IMR-90 (cell line): ENCODE data around the gene GRAMD4.

Source experiments
- BHLHE40 ChIP-seq: fragments of 150-350 bp; IDR thresholded peaks from 2 replicates; pipeline ENCODE4 v1.6.1; 2016; ENCODE audit warnings: mild to moderate bottlenecking, low read depth, low read length
- CEBPB ChIP-seq: IDR thresholded peaks from 2 replicates; pipeline ENCODE4 v1.6.1; 2012; ENCODE audit warnings: low read depth, low read length, improper control_type of control experiment
- FOS ChIP-seq: fragments of 150-350 bp; IDR thresholded peaks from 2 replicates; pipeline ENCODE4 v1.6.1; 2016; ENCODE audit warnings: low read depth, low read length
- MAFK ChIP-seq: IDR thresholded peaks from 2 replicates; pipeline ENCODE4 v1.6.1; 2012; ENCODE audit warnings: low read depth, low read length, improper control_type of control experiment
- POLR2A ChIP-seq: IDR thresholded peaks from 2 replicates; pipeline ENCODE4 v1.6.1; 2012; ENCODE audit warnings: mild to moderate bottlenecking, low read depth, low read length
- RAD21 ChIP-seq: IDR thresholded peaks from 2 replicates; pipeline ENCODE4 v1.6.1; 2012; ENCODE audit warnings: low read length, improper control_type of control experiment
- RCOR1 ChIP-seq: IDR thresholded peaks from 2 replicates; pipeline ENCODE4 v1.6.1; 2012; ENCODE audit warnings: mild to moderate bottlenecking, low read length, improper control_type of control experiment; ENCODE audit not compliant: insufficient replicate concordance
- TF ChIP-seq, protein P1 (sequence below): conservative IDR thresholded peaks from 2 replicates; pipeline ENCODE4 v1.5.1; 2012; ENCODE audit warnings: mild to moderate bottlenecking, low read depth, low read length, improper control_type of control experiment
- TF ChIP-seq, protein P2 (sequence below): fragments of 150-350 bp; IDR thresholded peaks from 2 replicates; pipeline ENCODE4 v1.6.1; 2017; ENCODE audit warnings: mild to moderate bottlenecking, antibody characterized with exemption, low read length, low read depth

DNA sequence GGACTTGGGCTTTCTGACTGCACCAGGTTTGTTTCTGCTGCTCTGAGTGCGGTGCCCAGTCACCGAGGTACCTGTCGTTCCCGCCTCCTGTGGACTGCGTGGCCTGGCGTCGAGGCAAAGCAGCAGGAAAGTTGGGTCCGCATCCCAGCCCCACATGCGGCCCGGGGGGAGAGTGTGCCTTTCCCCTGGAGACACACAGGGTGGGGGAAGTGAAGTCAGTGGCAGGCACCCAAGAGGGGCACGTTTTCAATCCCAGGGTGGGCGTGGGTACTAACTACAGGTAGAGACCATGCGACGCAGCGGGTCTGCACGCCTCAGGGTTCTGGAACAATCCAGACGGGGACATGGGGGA is 25.3 kb upstream of the GRAMD4 start:
- TF ChIP-seq, protein P1, sequence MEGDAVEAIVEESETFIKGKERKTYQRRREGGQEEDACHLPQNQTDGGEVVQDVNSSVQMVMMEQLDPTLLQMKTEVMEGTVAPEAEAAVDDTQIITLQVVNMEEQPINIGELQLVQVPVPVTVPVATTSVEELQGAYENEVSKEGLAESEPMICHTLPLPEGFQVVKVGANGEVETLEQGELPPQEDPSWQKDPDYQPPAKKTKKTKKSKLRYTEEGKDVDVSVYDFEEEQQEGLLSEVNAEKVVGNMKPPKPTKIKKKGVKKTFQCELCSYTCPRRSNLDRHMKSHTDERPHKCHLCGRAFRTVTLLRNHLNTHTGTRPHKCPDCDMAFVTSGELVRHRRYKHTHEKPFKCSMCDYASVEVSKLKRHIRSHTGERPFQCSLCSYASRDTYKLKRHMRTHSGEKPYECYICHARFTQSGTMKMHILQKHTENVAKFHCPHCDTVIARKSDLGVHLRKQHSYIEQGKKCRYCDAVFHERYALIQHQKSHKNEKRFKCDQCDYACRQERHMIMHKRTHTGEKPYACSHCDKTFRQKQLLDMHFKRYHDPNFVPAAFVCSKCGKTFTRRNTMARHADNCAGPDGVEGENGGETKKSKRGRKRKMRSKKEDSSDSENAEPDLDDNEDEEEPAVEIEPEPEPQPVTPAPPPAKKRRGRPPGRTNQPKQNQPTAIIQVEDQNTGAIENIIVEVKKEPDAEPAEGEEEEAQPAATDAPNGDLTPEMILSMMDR = no peak
- TF ChIP-seq MAFK = no peak
- no peak for TF ChIP-seq BHLHE40
- TF ChIP-seq POLR2A = no peak
- no peak for TF ChIP-seq CEBPB
- no peak for TF ChIP-seq FOS
- TF ChIP-seq RAD21 = no peak
- TF ChIP-seq RCOR1 = no peak
- TF ChIP-seq, protein P2, sequence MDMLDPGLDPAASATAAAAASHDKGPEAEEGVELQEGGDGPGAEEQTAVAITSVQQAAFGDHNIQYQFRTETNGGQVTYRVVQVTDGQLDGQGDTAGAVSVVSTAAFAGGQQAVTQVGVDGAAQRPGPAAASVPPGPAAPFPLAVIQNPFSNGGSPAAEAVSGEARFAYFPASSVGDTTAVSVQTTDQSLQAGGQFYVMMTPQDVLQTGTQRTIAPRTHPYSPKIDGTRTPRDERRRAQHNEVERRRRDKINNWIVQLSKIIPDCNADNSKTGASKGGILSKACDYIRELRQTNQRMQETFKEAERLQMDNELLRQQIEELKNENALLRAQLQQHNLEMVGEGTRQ = no peak
